Endodermal cell (in vitro differentiated cells): ENCODE data around the gene FAM227B. TPM values are rescaled to one million over a fixed set of nuclear protein-coding genes. Genes with fewer than 3 reads are reported as not detected.
A peak's percentile ranks its signal among the peaks of the same experiment; 100 is the strongest.
"Not testable (repeated sequence)": the region's sequence is repeated elsewhere in the genome, so short reads cannot be mapped to it uniquely, and the experiment has no call there.

Source experiments
- DNase-seq: peaks from one replicate; pipeline ENCODE4 v3.0.0-alpha.2; 2017
- H3K27ac ChIP-seq: 2 replicates; pipeline ENCODE4 v1.5.1; 2013; ENCODE audit warnings: mild to moderate bottlenecking, low read depth, low read length, moderate library complexity
- H3K27me3 ChIP-seq: 2 replicates; pipeline ENCODE4 v1.6.1; 2013; ENCODE audit warnings: mild to moderate bottlenecking, low read length, moderate library complexity; ENCODE audit not compliant: insufficient read depth, control insufficient read depth, poor library complexity, severe bottlenecking
- H3K36me3 ChIP-seq: 2 replicates; pipeline ENCODE4 v1.7.0; 2013; ENCODE audit warnings: mild to moderate bottlenecking, low read length, moderate library complexity; ENCODE audit not compliant: control insufficient read depth, insufficient read depth
- H3K4me1 ChIP-seq: one replicate; pipeline ENCODE4 v1.7.0; 2013; ENCODE audit warnings: low read length; ENCODE audit not compliant: control insufficient read depth, insufficient read depth
- H3K4me3 ChIP-seq: 2 replicates; pipeline ENCODE4 v1.5.1; 2013; ENCODE audit warnings: mild to moderate bottlenecking, low read length, moderate library complexity
- H3K9ac ChIP-seq: 2 replicates; pipeline ENCODE4 v1.6.1; 2013; ENCODE audit warnings: mild to moderate bottlenecking, low read length, moderate library complexity; ENCODE audit not compliant: poor library complexity, severe bottlenecking; ENCODE audit errors: extremely low read depth
- H3K9me3 ChIP-seq: 2 replicates; pipeline ENCODE4 v1.6.1; 2013; ENCODE audit warnings: mild to moderate bottlenecking, low read length, moderate library complexity; ENCODE audit not compliant: control insufficient read depth
- H3K27ac Mint-ChIP-seq: 2 replicates; pipeline ENCODE4 v1.8.0; 2020; ENCODE audit warnings: mixed read lengths
- H3K27me3 Mint-ChIP-seq: 2 replicates; pipeline ENCODE4 v1.8.0; 2021; ENCODE audit warnings: mild to moderate bottlenecking, mixed read lengths; ENCODE audit not compliant: insufficient read depth
- H3K36me3 Mint-ChIP-seq: 2 replicates; pipeline ENCODE4 v1.8.0; 2020; ENCODE audit warnings: low read depth, mixed read lengths
- H3K4me1 Mint-ChIP-seq: 2 replicates; pipeline ENCODE4 v1.8.0; 2020; ENCODE audit warnings: mixed read lengths
- H3K4me3 Mint-ChIP-seq: 2 replicates; pipeline ENCODE4 v1.8.0; 2020; ENCODE audit warnings: mild to moderate bottlenecking, moderate library complexity, mixed read lengths
- H3K9me3 Mint-ChIP-seq: 2 replicates; pipeline ENCODE4 v1.8.0; 2020; ENCODE audit warnings: mild to moderate bottlenecking, mixed read lengths
- WGBS, 2 experiments: methylation state at CpG; one replicate each; pipeline versions ENCODE4 v1.1.5 to v1.1.7; 2013; ENCODE audit warnings: missing lambda C conversion rate in 2 of 2, mixed read lengths in 1 of 2; ENCODE audit not compliant: insufficient coverage in 1 of 2, insufficient read length in 1 of 2; 5-methylcytosine and 5-hydroxymethylcytosine counted together
- total RNA-seq, 2 donors: library from RNA; stranded (reverse); fragmentation: NEBNext Ultra II Directional in 1 of 2; extraction: Animal tissue kit (Norgen Biotek cat#: 25700) in 1 of 2; gene quantifications; 2 replicates in 1 of 2; 3 replicates in 1 of 2; pipeline ENCODE4 v1.2.1, GENCODE V29; 2021
- TF ChIP-seq, protein P1 (sequence below): fragments of 200-600 bp; sonication (generic); conservative IDR thresholded peaks from 2 replicates; pipeline ENCODE4 v1.5.0; 2021; ENCODE audit warnings: antibody characterized with exemption, mild to moderate bottlenecking

FAM227B gene
- total RNA-seq, 2 donors from 2014 or later: 7.5 to 8.5 TPM

DNA sequence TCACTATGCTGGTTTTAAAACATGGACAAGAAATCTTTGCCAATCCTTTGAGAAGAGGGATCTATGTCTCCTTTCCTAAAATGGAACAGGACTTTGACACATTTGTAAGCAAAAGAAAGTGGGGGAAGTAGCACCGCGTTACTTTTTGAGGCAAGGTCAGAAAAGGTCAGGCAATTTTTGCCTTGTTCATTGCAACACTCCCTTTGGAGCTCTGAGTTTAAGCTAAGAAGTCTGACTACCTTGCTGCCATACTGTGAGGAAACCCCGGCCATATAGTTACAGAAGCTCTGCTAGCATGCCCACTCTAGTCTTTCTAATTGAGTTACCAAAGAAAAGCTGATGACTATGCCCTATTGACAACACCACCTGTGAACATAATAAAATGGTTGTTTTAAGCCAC, 1.4 kb downstream of the FAM227B start:
- Histone ChIP-seq H3K9ac (no peak overlapping the region), H3K9me3 (peaks cover 22% of the 10 kb centered on the region), H3K27me3 (no peaks in the 10 kb centered on the region), H3K4me1 (no peaks in the 10 kb centered on the region), H3K27ac (no peak overlapping the region), H3K36me3 (peaks cover 7% of the 10 kb centered on the region), H3K4me3 (peak overlapping the region; percentile 97)
- WGBS, 2 experiments: 94 to 100% methylated on average over 2 to 3 of the region's 3 CpGs
- peaks cover 21% of the 10 kb centered on the region for H3K4me1 Mint-ChIP-seq
- H3K27me3 Mint-ChIP-seq: peaks cover 3% of the 10 kb centered on the region
- H3K27ac Mint-ChIP-seq: no peak overlapping the region
- H3K4me3 Mint-ChIP-seq: peak overlapping the region; percentile 90
- H3K36me3 Mint-ChIP-seq: peaks cover 28% of the 10 kb centered on the region
- TF ChIP-seq, protein P1, sequence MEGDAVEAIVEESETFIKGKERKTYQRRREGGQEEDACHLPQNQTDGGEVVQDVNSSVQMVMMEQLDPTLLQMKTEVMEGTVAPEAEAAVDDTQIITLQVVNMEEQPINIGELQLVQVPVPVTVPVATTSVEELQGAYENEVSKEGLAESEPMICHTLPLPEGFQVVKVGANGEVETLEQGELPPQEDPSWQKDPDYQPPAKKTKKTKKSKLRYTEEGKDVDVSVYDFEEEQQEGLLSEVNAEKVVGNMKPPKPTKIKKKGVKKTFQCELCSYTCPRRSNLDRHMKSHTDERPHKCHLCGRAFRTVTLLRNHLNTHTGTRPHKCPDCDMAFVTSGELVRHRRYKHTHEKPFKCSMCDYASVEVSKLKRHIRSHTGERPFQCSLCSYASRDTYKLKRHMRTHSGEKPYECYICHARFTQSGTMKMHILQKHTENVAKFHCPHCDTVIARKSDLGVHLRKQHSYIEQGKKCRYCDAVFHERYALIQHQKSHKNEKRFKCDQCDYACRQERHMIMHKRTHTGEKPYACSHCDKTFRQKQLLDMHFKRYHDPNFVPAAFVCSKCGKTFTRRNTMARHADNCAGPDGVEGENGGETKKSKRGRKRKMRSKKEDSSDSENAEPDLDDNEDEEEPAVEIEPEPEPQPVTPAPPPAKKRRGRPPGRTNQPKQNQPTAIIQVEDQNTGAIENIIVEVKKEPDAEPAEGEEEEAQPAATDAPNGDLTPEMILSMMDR: no peak
- DNase-seq: no peak
- peaks cover 26% of the 10 kb centered on the region for H3K9me3 Mint-ChIP-seq

DNA sequence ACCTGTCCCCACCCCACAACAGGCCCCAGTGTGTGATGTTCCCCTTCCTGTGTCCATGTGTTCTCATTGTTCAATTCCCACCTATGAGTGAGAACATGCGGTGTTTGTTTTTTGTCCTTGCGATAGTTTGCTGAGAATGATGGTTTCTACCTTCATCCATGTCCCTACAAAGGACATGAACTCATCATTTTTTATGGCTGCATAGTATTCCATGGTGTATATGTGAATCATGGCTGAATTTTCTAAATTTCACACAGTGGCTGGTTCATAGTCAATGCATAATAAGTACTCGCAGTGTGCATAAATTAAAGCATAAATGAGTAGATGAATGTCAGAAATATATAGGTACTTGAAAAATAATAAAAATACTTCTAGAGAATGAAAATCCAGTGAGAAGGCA, 8.4 kb downstream of the FAM227B start:
- WGBS, 2 experiments: 100% methylated on average over 1 of the region's 3 CpGs; no CpG with 5 or more reads in 1 of the 2 experiments
- not testable (repeated sequence) for H3K4me3 ChIP-seq, H3K9ac ChIP-seq, H3K27ac ChIP-seq, H3K4me1 Mint-ChIP-seq, H3K27me3 ChIP-seq, H3K36me3 ChIP-seq, H3K27ac Mint-ChIP-seq, DNase-seq, H3K4me3 Mint-ChIP-seq, H3K4me1 ChIP-seq, H3K27me3 Mint-ChIP-seq
- Mint-ChIP-seq H3K9me3 (peaks cover 32% of the 10 kb centered on the region), H3K36me3 (peaks cover 15% of the 10 kb centered on the region)
- peaks cover 14% of the 10 kb centered on the region for H3K9me3 ChIP-seq

DNA sequence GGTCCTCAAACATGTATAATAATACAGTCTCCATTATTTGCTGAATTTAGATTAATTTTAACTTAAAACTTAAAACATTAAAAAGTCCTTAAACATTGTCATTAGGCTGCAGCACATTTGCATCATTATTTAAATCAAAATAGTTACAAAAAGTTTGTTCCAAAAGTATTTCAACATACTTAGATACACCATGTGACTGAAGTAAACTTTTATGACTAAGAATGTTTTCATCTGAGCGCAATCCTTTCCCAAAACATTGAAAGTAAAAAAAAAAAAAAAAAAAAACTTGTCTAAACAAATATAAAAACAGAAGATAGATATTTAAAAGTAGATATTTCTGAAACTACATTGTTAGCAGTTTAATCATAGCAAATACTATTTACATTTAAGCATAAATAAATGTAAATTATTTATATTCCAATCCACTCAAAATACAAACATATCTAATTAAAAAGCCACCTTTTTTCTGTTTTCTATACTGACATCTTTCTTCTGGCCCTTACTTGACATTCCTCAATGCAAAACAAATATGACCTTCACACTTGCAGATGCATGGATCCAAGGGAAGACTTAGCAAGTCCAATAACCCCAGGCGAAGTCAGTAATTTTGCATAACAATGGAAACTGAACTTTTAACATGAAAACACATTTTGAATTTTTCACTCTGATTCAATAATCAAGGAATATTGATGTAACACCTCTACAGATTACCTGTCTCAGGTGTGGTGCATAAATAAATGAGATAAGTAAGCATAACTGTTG, 10.3 kb downstream of the FAM227B start:
- Mint-ChIP-seq H3K9me3 (peaks cover 22% of the 10 kb centered on the region), H3K27me3 (peaks cover 9% of the 10 kb centered on the region), H3K4me1 (peaks cover 3% of the 10 kb centered on the region), H3K27ac (no peak overlapping the region), H3K36me3 (peaks cover 10% of the 10 kb centered on the region), H3K4me3 (no peak overlapping the region)
- Histone ChIP-seq H3K27me3 (no peaks in the 10 kb centered on the region), H3K36me3 (no peaks in the 10 kb centered on the region), H3K9ac (no peak overlapping the region), H3K4me3 (no peak overlapping the region), H3K9me3 (peaks cover 14% of the 10 kb centered on the region), H3K4me1 (no peaks in the 10 kb centered on the region), H3K27ac (no peak overlapping the region)
- TF ChIP-seq, protein P1: no peak
- WGBS, 2 experiments: 76% methylated on average over 1 of the region's 2 CpGs; no CpG with 5 or more reads in 1 of the 2 experiments
- no peak for DNase-seq
